B cell (primary cell): ENCODE data around the gene UNC5C. TPM values are rescaled to one million over a fixed set of nuclear protein-coding genes. Genes with fewer than 3 reads are reported as not detected.

Source experiments
- ATAC-seq: fragments of 200-7000 bp; cut with Tn5 transposase; one replicate; pipeline ENCODE4 v1.10.0; 2021; ENCODE audit warnings: low read depth, mild to moderate bottlenecking, moderate number of reproducible peaks, moderate library complexity
- CTCF ChIA-PET: fragments of 350-600 bp; sonication (Branson Sonifier 250); formaldehyde crosslinking; loops from one replicate; lab custom pipeline; 2021; ENCODE audit warnings: antibody characterized with exemption, inconsistent platforms; lab: Charles Lee
- POLR2A ChIA-PET: fragments of 350-600 bp; sonication (Branson Sonifier 250); formaldehyde crosslinking; loops from one replicate; lab custom pipeline; 2021; ENCODE audit warnings: antibody characterized with exemption; lab: Charles Lee
- DNase-seq: peaks from one replicate; pipeline ENCODE4 v3.0.0; 2013
- H2AFZ ChIP-seq: 2 replicates; pipeline ENCODE4 v1.6.1; 2012; ENCODE audit warnings: mild to moderate bottlenecking, low read depth, low read length; ENCODE audit not compliant: insufficient read depth, poor library complexity, severe bottlenecking
- H3K27ac ChIP-seq, 2 donors: 1 replicate in 1 of 2; 2 replicates in 1 of 2; pipeline ENCODE4 v1.5.1; 2012 to 2013; ENCODE audit warnings: low read length in 2 of 2, mild to moderate bottlenecking in 2 of 2, moderate library complexity in 1 of 2
- H3K27me3 ChIP-seq, 4 experiments: fragments of 200-600 bp in 1 of 4; sonication (generic) in 1 of 4; replicated peaks in 1 of 4; 1 replicate in 2 of 4; 2 replicates in 2 of 4; pipeline versions ENCODE4 v1.6.1 to v1.7.0; 2013 to 2016; ENCODE audit warnings: low read length in 3 of 4, mild to moderate bottlenecking in 2 of 4, mixed read lengths in 1 of 4, moderate library complexity in 1 of 4; ENCODE audit not compliant: insufficient read depth in 4 of 4, control insufficient read depth in 3 of 4; ENCODE audit errors: control extremely low read depth in 1 of 4
- H3K36me3 ChIP-seq, 2 experiments: replicated peaks in 1 of 2; 1 replicate in 1 of 2; 2 replicates in 1 of 2; pipeline versions ENCODE4 v1.6.1 to v1.7.1; 2013; ENCODE audit warnings: low read length in 1 of 2; ENCODE audit not compliant: insufficient read depth in 2 of 2, control insufficient read depth in 1 of 2; ENCODE audit errors: control extremely low read depth in 1 of 2, extremely low read depth in 1 of 2
- H3K4me1 ChIP-seq, 2 donors: fragments of 200-600 bp in 1 of 2; sonication (generic) in 1 of 2; 1 replicate in 1 of 2; 2 replicates in 1 of 2; pipeline versions ENCODE4 v1.5.1 to v1.6.1; 2013 to 2017; ENCODE audit warnings: low read length in 2 of 2; ENCODE audit not compliant: control insufficient read depth in 2 of 2, insufficient read depth in 2 of 2
- H3K4me2 ChIP-seq: replicated peaks from 2 replicates; pipeline ENCODE3; 2012; ENCODE audit warnings: mild to moderate bottlenecking, low read depth, low read length; ENCODE audit not compliant: poor library complexity, severe bottlenecking
- H3K4me3 ChIP-seq, 5 experiments: fragments of 200-600 bp in 1 of 5; sonication (generic) in 1 of 5; 1 replicate in 3 of 5; 2 replicates in 2 of 5; pipeline versions ENCODE4 v1.5.1 to v1.7.0; 2011 to 2016; ENCODE audit warnings: low read length in 4 of 5, mild to moderate bottlenecking in 4 of 5, low read depth in 2 of 5, control low read depth in 1 of 5, moderate library complexity in 1 of 5; ENCODE audit not compliant: insufficient read depth in 1 of 5; ENCODE audit errors: control extremely low read depth in 1 of 5, extremely low read depth in 1 of 5
- H3K79me2 ChIP-seq: fragments of 200-600 bp; sonication (generic); one replicate; pipeline ENCODE4 v1.6.0; 2016; ENCODE audit warnings: low read length; ENCODE audit not compliant: control insufficient read depth, insufficient read depth
- H3K9ac ChIP-seq: fragments of 200-600 bp; sonication (generic); 2 replicates; pipeline ENCODE4 v1.6.1; 2017; ENCODE audit warnings: mild to moderate bottlenecking, low read length, moderate library complexity
- H3K9me3 ChIP-seq, 3 donors: one replicate each; pipeline versions ENCODE4 v1.6.1 to v1.7.1; 2013; ENCODE audit warnings: low read length in 2 of 3; ENCODE audit not compliant: control insufficient read depth in 2 of 3, insufficient read depth in 1 of 3; ENCODE audit errors: control extremely low read depth in 1 of 3
- H4K20me1 ChIP-seq: 2 replicates; pipeline ENCODE4 v1.6.0; 2012; ENCODE audit warnings: mild to moderate bottlenecking, low read length; ENCODE audit not compliant: insufficient read depth, control insufficient read depth, poor library complexity, severe bottlenecking
- H3K27ac Mint-ChIP-seq: one replicate; pipeline ENCODE4 v1.8.0; 2021; ENCODE audit warnings: mixed read lengths
- H3K27me3 Mint-ChIP-seq: one replicate; pipeline ENCODE4 v1.8.0; 2021; ENCODE audit warnings: mixed read lengths
- H3K4me1 Mint-ChIP-seq: one replicate; pipeline ENCODE4 v1.8.0; 2021; ENCODE audit warnings: mixed read lengths
- H3K4me3 Mint-ChIP-seq: one replicate; pipeline ENCODE4 v1.8.0; 2021; ENCODE audit warnings: mixed read lengths
- H3K9me3 Mint-ChIP-seq: one replicate; pipeline ENCODE4 v1.8.0; 2022; ENCODE audit warnings: mixed read lengths; ENCODE audit not compliant: insufficient read depth
- CTCF ChIP-seq: fragments of 200-600 bp; IDR thresholded peaks from one replicate; pipeline ENCODE4 v1.8.0; 2022; ENCODE audit warnings: antibody characterized with exemption, mild to moderate bottlenecking
- EZH2 ChIP-seq: IDR thresholded peaks from 2 replicates; pipeline ENCODE4 v1.6.1; 2012; ENCODE audit warnings: borderline replicate concordance, low read depth, mild to moderate bottlenecking, moderate library complexity, low read length; ENCODE audit not compliant: insufficient read depth, poor library complexity, severe bottlenecking
- WGBS: methylation state at CpG from one replicate; pipeline ENCODE4 v1.1.5; 2013; ENCODE audit warnings: missing lambda C conversion rate; ENCODE audit not compliant: insufficient coverage; 5-methylcytosine and 5-hydroxymethylcytosine counted together
- intact Hi-C: fragments of 100-400 bp; cut with micrococcal nuclease; formaldehyde crosslinking; loops from one replicate; pipeline ENCODE4 v1.10.0; 2022
- polyA plus RNA-seq: library from polyadenylated mRNA; depleted of rRNA; stranded (reverse); fragments of >200 nt; gene quantifications from 2 replicates; pipeline ENCODE4 v1.2.3, GENCODE V29; 2012
- total RNA-seq, 2 donors: library from RNA; stranded (reverse); fragments of 120-200 nt in 1 of 2; gene quantifications; 1 replicate in 1 of 2; 2 replicates in 1 of 2; pipeline versions ENCODE4 v1.2.3 to v1.2.4, GENCODE V29; 2013 to 2022

The UNC5C gene
- total and polyA plus RNA-seq, 2 donors (not counting 1 experiment from before 2014, with no cell fraction given): not detected

DNA sequence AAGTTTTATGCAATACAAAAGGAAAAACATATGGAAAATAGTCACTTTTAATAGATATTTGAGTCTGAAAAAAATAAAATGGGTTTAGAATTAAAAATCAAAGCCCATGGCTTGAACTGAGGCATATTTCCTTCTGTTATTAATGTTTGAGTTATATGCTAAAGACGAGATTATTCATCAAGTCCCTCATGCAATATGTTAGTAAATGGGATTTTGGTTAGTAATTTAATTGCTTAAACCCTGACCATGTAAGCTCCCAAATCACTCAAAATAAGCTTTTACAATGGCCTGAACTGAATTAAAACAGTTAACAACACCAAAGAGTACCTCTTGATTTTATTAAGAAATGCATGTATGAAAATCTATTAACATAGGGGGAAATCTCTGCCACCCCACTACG lies 12.1 kb downstream of the UNC5C start:
- Mint-ChIP-seq H3K9me3 (no peaks in the 10 kb centered on the region), H3K27ac (no peak overlapping the region), H3K27me3 (no peaks in the 10 kb centered on the region), H3K4me1 (no peaks in the 10 kb centered on the region), H3K4me3 (no peak overlapping the region)
- H4K20me1 ChIP-seq: no peaks in the 10 kb centered on the region
- TF ChIP-seq EZH2 (no peak), CTCF (no peak)
- no peaks in the 10 kb centered on the region for H3K4me1 ChIP-seq
- no peak overlapping the region for H2AFZ ChIP-seq
- WGBS: no CpG with 5 or more reads among the region's 2 CpGs
- intact Hi-C loops: no loop called here
- ATAC-seq (no peak), DNase-seq (no peak)
- CTCF ChIA-PET: interaction anchor here (1.2 kb wide), 1 partner anchor 8 kb away, joined by 3 read pairs; no protein-coding TSS in a partner anchor
- H3K36me3 ChIP-seq: no peaks in the 10 kb centered on the region
- H3K27me3 ChIP-seq: no peaks in the 10 kb centered on the region
- no peak overlapping the region for H3K4me3 ChIP-seq
- POLR2A ChIA-PET: no interaction called here
- H3K79me2 ChIP-seq: no peaks in the 10 kb centered on the region
- H3K4me2 ChIP-seq: no peak overlapping the region
- H3K9me3 ChIP-seq: no peaks in the 10 kb centered on the region
- no peak overlapping the region for H3K9ac ChIP-seq
- no peak overlapping the region for H3K27ac ChIP-seq

- no CpG with 5 or more reads among the region's 4 CpGs for WGBS
- Histone ChIP-seq H3K36me3 (no peaks in the 10 kb centered on the region), H4K20me1 (no peaks in the 10 kb centered on the region), H3K9ac (no peak overlapping the region), H3K27me3 (no peaks in the 10 kb centered on the region), H3K27ac (no peak overlapping the region), H3K79me2 (no peaks in the 10 kb centered on the region), H3K4me1 (no peaks in the 10 kb centered on the region), H3K4me2 (no peak overlapping the region), H3K9me3 (no peaks in the 10 kb centered on the region), H2AFZ (no peak overlapping the region), H3K4me3 (no peak overlapping the region)
- ATAC-seq: no peak
- CTCF ChIA-PET: no interaction called here
- no peaks in the 10 kb centered on the region for H3K9me3 Mint-ChIP-seq
- DNase-seq: no peak
- POLR2A ChIA-PET: no interaction called here
- H3K4me3 Mint-ChIP-seq: no peak overlapping the region
- no peaks in the 10 kb centered on the region for H3K27me3 Mint-ChIP-seq
- no peak overlapping the region for H3K27ac Mint-ChIP-seq
- H3K4me1 Mint-ChIP-seq: no peaks in the 10 kb centered on the region
- TF ChIP-seq EZH2 (no peak), CTCF (no peak)
- intact Hi-C loops: no loop called here
Measured at GRCh38 chr4:95535180-95535579, 13.6 kb downstream of the UNC5C start.
